ENCODE data around the gene KRT222.

Gene KRT222

GRCh38 chr17:40651939-40652338 lies 13.0 kb downstream of the KRT222 start:
- DNase-seq: no peak

DNA sequence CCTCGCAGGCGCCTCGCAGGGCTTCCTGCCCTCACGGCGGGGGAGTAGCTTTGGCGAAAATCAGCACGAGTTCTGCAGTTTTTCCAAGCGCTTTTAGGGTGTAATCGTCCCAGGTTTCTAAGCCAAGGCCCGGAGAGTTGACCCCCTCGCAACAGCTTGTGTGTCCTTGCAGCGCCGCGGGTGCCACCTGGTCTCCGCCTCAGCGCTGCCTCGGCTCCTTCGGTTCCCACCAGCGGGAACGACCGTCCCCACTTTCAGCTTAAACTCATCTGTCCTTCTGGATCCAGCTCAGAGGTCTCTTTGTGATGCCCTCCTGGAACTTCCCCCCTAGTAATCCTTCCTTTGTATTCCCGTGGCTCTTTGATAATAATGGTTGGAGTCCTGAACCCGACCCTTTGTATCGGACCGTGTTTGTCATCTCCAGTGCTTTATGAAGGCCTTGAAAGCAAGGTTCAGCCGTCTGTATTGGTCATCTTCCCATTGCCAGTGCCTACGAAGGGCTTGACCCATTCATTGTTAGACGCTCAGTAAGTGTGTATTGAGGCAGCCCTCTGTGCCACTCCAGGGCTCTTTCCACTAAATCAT lies 16.5 kb downstream of the KRT222 start:
- no peak for DNase-seq

- DNase-seq: peak; percentile 49 to 79 (median 61)
These were observed 17.2 kb downstream of the KRT222 start, which contains the start of gene SMARCE1 for GRCh38 chr17:40647624-40648383. Gene SMARCE1 (minus strand): TSS chr17:40647818. CDS start chr17:40645802, 2,016 bp downstream.

DNA sequence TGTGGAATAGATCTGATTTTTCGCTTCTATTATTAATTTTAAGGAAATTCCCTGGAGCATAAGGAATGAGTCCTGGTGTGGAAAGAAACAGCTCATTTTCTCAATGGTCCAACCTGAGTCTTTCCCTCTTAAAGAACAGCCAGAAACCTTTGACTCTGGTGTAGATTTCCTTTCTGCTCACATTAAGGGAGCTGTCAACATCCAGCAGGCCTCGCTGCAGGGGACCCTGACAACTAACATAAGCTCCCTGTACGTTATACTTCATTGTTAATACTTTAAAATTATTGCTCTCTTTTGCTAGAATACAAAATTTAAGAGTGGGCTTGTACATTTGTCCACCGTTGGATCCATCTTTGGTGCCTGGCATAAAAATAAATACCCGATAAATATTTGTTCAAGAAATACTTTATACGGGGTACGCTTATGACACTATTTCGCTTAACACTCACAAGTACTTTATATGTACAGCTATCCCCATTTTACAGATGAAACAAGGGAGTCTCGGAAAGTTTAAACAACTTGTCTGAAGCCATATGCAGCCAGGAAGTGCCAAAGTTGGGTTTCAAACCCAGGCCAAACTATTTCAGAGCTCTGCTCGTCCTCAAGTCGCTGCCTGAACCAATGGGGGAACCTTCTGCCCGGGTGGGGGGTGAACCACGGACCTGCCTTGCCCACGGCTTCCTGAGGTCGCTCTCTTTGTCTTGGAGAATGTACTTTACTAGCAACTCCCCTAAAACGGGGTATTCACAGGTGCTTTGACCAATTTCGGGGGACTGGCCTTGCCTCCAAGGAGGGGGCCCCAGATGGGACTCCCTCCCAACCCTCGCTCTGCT lies 18.0 kb downstream of the KRT222 start:
- peak in 4 of 5 donors; percentile 6 to 39 (median 18) for DNase-seq

GRCh38 chr17:40645943-40646342 lies 19.0 kb downstream of the KRT222 start:
- DNase-seq: no peak

- no peak for DNase-seq
These were observed 19.7 kb downstream of the KRT222 start for GRCh38 chr17:40645291-40645690.

- no peak for DNase-seq
These were observed 27.0 kb downstream of the KRT222 start for GRCh38 chr17:40637931-40638330.

GRCh38 chr17:40633871-40634270 lies 31.1 kb downstream of the KRT222 start:
- no peak for DNase-seq

DNA sequence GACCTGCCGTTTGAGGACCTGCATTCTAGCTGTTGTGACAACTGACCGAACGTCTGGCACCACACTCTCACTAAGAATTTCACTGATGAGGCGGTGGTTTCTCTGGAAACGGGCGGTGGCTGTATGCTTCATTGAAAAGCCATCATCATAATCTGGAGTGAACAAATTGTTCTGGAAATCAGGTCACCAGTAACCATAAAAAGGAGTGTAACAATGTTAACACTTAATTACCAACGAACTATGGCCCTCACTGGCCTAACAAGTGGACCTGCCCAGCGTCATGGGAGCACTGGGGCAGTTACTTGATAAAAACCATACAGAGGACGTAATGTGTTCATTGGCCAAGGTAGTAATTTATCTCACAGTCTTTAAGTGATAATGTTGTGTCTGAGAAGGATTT lies 32.8 kb downstream of the KRT222 start:
- no peak for DNase-seq

DNA sequence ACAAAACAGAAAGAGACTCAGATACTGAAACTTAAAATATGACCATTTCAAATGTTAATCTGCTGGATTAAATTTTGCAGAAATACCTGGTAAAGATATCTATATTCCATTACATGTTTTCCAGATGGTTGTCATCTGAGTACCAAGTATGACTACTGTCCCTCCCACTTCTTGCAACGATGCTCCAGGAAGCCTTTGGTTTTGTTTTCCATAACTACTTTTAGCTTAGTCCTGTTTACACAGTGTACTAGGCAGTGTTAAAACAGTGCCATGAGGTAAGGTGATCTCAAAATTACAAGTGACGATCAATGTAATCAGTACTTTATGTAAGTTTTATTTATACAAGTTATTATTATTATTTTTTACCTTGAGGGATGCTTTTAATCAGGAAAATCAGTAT lies 35.1 kb downstream of the KRT222 start:
- DNase-seq: no peak

- no peak for DNase-seq
These were observed 39.7 kb downstream of the KRT222 start for GRCh38 chr17:40625311-40625710.

DNA sequence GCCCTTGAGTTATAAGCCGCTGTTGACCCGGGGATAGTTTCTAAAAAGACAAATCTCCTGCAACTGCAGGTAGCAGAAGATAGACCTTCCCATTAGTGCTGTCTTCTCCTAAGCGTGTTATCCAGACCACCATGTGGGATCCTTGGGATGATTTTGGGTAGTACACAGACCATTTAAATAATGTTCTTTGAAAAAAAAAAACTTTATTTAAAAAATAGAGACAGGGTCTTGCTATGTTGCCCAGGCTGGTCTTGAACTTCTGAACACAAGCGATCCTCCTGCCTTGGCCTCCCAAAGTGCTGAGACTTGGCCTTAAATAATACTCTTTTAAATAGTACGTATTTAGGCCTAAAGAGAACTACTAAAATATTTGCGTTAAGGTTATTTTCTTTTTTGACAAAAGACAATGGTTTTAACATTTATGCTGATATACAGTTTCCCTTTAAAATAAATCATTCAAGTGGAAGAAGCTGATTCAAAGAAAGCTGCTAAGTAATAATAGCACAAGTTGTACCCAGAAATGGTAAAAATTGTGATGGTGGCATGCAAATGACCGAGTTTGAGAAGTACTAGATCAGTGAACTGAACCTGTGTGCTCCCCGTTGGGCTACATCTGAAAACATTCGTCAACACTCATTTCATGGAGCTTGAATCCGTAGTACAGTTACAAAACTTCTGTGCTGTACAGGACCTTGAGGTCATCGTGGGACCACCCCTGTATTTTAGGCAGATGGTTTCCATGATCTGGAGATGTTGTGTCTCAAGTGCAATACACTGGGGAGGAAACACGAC lies 41.4 kb downstream of the KRT222 start:
- DNase-seq: no peak

- peak in 1 of 5 donors; percentile 28 for DNase-seq
These were observed 42.5 kb downstream of the KRT222 start for GRCh38 chr17:40622509-40622928.

DNA sequence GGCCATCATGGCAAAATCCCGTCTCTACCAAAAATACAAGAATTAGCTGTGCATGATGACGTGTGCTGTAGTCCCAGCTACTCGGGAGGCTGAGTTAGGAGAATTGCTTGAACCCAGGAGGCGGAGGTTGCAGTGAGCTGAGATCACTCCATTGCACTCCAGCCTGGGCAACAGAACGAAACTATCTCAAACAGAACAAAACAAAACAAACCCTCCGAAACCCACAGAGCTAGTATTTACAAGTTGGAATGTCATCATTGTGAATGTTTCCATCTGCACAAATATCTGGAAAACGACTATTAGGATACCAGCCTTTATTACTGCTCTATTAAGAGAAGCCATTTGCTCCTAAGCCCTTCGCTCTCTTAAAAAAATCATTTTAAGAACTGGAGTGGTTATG lies 43.4 kb downstream of the KRT222 start:
- DNase-seq: no peak

- DNase-seq: no peak
These were observed 44.0 kb downstream of the KRT222 start for GRCh38 chr17:40621019-40621418.

DNA sequence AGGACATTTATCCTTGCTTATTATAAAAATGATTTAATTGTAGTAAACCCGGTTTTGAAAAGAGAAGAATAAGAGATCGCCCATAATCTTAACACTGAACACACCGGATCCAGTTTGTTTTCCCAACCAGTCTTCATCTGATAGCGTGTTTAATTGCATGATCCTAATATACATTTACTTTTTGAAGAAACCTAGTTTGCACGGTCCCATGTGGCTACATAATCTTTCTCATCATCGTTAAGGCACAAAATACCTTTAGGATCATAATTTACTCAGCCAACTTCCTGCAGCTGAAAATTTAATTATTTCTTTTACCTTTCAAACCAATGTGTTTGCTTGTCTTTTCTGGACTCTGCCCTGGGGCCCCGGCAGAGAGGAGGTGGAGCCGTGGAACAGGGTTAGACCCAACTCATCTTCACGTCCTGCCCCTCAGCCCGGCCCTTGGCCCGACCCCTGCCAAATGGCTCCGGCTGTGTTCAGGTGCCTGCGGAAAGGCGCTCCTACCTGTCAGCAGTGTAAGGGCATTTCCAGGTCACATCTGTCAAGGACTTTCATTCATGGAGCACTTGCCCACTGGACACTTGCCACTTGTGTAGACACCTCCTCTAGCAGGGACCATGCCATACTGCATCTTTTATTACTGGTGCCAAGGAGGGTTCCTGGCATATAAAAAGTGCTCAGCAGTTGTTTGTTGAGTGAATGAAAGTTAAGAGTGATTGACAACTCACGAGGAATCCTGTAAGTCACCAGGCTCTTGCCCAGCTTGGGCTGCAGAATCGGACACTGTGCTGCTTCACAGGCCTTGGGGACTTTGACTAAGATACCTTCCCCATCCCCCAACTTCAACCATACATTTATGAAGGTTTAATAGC lies 46.0 kb downstream of the KRT222 start:
- DNase-seq: no peak

- DNase-seq: no peak
These were observed 47.2 kb downstream of the KRT222 start for GRCh38 chr17:40617678-40618240.

- no peak for DNase-seq
These were observed 48.4 kb downstream of the KRT222 start for GRCh38 chr17:40616592-40616991.

DNA sequence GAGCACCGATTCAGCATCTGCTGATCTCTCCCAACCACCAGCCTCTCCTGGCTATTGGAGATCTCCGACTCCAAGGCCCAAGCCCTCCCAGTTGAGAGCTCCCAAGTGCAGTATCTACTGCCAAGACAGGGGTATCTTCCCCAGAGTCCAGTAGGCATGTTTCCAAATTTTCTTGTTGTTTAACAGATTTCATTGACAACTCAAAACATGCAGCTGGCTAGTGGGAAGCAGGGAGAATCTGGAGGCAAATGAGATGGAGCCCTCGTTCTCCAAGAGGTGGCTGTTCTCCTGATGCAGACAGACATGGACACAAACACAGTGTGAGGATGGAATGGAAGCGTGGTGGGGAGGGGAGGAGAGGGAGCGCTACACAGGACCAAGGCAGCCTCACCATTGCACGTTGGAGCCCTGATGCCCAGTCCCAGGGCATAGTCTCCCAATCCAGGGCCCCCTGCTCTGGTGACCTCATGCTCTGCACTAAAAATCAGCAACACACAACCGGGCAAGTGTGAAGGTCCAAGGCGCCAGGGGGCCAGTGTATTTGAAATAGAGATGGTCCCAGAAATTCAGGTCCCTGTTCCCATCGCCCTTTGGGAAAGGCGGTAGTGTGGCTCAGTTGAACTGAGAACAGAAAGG lies 49.0 kb downstream of the KRT222 start:
- DNase-seq: no peak

DNA sequence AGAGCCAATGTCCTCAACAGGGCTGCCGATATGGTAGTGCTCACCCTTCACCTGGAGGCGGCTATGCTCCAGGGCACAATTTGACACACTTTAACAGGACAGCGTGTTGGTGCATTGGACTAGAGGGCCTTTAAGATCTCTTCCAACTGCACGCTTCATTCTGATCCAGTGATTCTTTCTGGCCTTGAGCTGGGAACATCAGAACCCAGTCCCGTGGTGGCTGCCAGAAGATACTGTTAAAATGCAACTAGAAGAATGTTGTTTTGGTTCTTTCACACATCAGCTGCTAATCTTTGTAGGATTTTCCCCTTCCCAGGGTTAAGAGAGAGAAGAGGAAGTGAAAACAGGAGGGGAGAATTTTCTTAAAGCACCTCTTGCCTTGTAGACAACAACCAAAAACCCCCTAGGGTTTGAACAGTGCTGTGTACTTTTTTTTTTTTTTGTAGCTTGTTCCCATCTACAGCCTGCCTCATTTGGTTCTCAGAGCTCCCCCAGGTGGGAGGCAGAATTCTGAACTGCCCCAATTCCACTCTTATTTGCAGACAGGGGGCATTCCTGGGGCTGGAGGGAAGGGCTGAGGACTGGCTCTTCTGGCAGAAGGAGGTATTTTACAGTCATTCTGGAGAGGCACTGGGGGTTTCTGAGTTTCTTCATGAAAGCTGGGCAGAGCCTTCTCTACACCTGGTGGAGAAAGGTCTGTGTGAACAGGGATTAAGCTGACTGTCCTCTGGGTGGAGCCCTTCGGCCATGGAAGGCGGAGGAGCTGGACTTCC lies 49.7 kb downstream of the KRT222 start:
- peak in 1 of 5 donors; percentile 39 for DNase-seq

Measured in T-helper 1 cell (primary cell).